NOMO-1 treated with DMSO at 0.1 percent for 48 hours (cell line): ENCODE results near the gene ST8SIA6.
"Not testable (repeated sequence)": the region's sequence is repeated elsewhere in the genome, so short reads cannot be mapped to it uniquely, and the experiment has no call there.

ENCODE experiments used
- DNase-seq: peaks from one replicate; lab custom pipeline; 2025; ENCODE audit not compliant: unreplicated experiment; lab: John Stamatoyannopoulos, UW

Gene ST8SIA6

DNA sequence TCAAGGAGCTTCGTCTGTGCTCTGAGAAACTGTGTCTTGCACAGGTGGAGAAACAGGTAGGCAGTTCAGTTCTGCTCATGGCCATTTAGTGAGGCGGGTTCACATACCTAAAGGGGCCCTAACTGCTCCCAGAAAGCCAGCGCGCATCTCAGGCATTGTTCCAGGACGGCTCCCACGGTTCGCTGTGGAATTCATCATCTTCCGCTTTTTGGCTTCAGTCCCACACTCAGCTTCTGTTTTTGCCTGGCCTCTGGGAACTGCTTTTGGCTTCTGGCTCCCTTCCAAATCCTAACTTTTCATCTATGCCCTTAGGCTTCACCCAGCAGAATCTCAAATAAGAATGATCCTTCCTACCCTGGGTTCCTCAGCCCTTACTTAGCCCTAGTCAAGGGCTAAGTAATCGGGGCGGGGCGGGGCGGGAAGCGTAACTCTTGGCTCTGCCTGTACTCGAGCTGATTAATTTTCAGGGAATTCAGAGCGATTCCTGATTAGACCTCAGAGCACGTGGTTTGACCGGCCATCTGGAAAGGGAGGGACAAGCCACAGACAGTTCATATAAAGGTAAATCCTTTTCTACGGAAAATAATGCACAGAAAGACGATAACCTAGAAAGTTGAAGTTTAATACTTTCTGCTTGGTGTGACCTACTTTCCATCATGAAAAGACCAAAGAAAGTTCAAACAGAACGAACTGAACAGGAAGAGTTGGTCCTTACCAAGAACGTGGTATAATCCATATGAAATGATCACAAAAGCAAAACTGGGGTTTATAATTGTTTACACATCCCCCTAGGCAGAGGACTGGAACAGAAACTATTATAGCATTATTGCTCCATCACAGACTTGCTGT, 105.7 kb downstream of the ST8SIA6 start:
- no peak for DNase-seq

DNA sequence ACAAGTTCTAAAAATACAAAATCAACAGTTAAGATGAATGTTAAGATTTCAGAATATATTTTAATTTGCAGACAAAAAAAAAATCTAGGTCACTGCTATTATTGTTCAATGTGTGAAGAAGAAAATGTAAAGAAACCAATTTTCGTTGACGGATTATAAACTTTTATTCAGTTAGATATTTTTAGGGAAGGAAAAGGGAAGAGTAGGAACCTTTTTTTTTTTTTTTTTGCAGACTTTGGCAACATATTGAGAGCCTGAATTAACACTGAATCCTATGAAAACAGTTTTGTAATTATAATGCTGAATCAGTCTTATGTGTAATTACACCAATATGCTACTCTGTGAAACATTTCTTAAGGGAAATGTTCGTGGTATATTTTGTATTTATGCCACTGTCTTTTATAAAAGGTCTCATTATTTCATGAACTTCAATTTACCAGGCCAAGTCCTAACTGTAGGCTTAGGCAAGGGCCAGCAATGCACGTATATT, 106.3 kb downstream of the ST8SIA6 start:
- DNase-seq, result no peak

DNA sequence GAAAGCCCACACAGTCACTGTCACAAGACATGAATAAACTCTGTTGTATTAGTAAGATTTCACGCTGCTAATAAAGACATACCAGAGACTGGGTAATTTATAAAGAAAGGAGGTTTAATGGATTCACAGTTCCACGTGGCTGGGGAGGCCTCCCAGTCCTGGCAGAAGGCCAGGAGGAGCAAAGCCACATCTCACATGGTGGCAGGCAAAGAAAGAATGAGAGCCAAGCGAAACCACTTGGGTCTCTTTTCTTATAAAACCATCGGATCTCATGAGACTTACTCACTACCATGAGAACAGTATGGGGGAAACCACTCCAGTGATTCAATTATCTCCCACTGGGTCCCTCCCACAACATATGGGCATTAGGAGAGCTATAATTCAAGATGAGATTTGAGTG, 110.2 kb downstream of the ST8SIA6 start:
- no peak for DNase-seq

DNA sequence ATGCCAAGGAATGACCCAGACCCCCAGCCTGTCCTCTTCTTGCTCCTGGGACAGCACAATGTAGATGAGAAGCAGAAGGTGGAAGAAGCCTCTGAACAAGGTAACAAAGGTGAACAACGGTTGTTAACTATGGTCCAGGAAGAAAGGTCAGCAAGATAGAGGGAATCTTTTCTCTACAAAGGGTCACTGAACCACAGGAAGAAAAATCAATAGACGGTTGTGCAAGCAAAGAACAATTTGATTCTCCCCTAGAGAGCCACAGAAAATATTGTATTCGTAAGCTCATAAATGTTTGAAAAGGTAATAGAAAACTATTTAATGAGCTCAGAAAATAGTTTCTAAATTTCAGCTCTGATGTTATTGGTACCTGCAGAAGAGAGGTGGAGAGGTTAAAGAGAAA, 111.3 kb downstream of the ST8SIA6 start:
- DNase-seq, result no peak

DNA sequence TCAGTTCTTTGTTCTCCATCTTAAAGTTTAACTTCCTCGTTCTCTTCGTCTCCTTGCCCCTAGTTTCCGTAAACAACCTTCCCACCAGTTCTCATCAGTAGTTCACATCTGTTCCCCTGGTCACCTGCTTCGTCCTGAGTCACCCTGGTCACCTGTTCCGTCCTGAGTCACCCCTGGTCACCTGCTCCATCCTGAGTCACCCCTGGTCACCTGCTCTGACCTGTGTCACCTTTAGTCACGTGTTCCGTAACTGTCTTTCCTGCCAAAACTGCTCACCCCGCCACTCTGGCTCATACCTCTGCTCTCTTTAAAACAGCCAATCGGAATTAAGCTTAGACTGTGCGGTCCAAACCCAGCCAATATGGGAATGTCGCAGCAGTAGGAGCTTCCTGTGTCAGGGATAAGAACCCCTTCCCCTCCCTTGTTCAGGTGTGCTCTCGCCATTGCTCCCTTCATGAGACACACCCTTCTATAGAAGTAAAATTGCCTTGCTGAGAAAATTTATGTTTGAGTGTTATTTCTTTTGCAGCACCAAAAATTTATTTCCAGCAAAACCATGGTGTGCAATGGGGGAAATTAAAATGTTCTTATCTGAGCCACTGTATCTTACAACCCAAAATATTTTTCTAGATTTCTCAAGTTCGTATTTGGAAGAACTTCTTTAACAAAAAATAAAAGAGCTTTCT, 114.1 kb downstream of the ST8SIA6 start:
- no peak for DNase-seq

DNA sequence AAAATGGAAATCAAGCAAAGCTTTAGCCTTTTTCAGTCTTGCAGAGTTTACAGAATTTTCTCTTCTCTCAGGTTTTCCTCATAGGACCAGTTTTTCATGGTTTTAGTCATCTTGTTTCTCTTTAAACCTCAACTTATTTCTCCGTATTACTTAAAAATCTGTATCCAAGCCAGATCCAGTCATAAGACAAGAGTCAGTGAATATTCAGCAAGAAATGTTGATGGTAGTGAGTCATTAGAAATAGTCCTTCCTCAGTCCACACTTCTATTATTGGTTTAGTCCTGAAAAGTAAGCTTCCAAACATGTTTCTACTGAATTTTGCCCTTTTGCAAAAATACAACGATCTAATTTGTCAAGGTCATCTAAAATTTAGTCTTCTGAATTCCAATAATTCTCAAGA, 119.3 kb downstream of the ST8SIA6 start:
- DNase-seq, result no peak

DNA sequence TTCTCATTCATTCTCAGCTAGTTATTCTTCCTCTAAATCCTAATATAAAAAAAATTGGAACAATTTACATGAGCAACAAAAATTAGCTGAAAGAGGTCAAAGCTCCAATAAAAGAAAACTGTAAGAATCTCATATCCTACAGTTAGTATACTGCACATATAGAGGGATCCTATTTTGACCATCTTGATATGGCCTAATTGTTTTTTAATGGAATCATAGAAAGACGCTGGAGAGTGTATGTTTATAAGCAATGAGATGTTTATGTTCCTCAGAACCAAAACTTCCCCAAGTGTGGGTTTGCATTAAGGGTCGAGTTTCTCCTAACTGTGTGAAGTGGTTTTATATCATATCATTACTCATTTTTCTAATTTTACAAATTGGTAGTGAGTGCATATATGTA, 123.9 kb downstream of the ST8SIA6 start:
- no peak for DNase-seq

DNA sequence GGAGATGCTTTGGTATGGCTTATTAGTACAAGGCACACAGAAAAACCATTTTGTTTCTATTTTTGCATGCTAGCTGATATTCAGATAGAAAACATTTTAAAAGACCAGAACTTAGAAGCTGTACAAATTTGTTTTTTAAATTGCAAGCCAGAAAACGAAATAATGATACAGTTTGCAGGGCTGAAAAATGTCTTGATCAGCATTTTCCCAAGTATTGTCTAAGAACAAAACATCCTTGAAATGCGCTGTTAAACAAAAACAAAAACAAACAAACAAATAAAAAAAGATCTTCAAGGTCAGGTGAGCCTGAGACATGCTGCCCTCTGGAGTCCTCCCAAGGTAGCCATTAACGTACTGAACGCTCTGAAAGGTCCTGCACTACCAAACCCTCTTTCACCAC, 128.0 kb downstream of the ST8SIA6 start:
- DNase-seq, result no peak

DNA sequence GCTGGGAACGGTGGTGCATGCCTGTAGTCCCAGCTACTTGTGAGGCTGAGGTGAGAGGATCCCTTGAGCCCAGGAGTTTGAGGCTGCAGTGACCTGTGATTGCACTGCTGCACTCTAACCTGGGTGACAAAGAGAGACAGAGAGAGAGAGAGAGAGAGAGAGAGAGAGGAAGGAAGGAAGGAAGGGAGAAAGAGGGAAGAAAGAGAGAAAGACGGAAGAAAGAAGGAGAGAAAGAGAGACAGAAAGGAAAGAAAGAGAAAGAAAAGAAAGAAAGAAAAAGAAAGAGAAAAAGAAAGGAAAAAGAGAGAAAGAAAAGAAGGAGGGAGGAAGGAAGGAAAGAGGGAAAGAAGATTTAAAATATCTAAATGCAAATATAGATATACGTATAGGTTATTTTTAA, 132.4 kb downstream of the ST8SIA6 start:
- DNase-seq, result not testable (repeated sequence)

DNA sequence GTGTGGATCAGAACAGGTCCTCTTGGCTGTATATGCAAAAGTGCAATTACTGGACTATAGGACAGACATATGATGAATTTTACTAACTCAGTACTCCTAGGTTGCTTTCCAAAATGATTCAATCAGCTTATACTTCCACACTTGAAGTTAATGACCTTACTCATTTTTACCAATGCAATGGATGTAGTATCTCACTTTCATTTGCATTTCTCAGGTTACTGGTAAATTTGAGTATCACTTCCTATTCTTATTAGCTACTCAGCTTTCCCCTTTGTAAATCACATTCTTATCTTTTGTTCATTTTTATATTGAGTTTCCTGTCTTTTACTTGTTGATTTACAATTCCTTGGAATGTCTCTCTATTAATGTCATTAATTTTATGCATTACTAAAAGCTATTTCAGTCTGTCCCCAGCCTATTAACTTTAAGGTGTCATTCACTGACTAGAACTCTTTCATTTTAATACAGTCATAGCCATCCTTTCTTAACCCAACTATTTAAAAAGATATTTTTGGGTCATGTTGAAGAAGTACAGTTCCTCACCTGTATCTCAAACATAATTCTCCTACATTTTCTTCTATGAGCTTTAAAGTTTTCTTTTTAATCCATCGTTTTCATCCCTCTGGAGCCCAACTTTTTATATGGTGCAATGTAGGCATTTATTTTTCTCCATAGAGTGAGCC, 137.8 kb downstream of the ST8SIA6 start:
- no peak for DNase-seq

DNA sequence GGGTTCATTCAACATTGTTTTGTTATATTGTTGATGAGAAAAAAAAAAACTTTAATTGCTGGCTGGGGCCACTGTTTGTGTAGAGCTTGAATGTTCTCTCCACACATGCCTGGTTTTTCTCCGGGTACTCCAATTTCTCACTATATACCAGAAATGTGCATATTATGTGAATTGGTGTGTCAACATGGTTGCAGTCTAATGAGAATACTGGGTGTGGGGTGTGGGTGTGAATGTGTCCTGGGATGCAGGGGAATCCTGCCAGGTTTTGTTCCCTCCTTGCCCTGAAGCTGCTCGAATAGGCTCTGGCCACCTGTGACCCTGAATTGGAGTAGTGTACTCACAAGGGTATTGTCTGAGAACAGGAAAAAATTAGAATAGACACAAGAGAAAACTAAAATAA, 145.0 kb downstream of the ST8SIA6 start:
- DNase-seq, result no peak

DNA sequence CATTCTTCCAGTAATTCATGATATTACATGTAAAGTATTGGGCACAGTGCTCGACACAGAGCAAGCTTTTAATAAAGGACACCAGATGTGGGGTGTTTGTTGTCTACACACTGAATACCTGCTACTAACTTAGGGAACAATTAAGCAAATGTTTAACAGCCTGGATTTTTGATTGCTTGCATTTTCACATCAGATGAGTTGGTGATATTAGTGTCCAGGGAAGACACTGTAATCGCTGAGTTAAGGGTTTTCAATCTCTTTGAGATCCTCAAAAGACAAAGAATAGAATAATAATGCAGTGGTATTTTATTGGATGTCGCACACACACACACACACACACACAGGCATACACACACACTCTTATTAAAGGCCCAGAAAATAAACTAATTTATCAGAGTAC, 147.3 kb downstream of the ST8SIA6 start:
- DNase-seq, result no peak

DNA sequence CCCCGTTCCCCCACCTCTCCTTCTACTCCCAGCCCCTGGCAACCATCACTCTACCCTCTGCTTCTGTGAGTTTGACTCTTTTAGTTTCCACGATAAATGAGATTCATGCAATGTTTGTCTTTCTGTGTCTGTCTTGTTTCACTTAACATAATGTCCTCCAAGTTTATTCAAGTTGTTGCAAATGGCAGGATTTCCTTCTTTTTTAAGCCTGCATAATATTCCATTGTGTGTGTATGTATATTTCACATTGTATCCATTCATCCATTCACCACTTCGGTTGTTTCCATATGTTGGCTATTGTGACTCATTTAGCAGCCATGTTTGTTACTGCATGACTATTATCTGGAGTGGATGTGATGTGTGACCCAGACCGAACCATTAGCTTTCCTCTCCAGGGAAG, 162.0 kb downstream of the ST8SIA6 start:
- DNase-seq, result no peak

DNA sequence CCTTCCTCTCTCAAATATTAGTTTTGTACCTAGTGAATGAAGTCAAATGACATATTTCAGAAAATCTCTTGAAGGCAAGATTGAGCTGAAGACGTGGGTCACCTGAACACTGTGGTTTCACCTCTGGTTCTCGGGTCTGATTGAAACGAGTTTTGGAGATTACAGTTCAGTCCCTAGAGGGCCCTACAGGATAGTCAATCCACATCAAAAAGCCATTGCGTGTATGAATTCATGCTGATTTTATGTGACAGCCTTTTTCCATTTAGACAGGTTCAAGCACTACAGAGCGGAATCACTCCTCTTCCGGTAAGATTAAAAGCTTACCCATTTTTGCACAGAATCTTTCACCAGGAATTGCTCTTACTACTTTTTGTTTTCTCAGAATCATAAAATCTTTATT, 164.2 kb downstream of the ST8SIA6 start:
- no peak for DNase-seq

DNA sequence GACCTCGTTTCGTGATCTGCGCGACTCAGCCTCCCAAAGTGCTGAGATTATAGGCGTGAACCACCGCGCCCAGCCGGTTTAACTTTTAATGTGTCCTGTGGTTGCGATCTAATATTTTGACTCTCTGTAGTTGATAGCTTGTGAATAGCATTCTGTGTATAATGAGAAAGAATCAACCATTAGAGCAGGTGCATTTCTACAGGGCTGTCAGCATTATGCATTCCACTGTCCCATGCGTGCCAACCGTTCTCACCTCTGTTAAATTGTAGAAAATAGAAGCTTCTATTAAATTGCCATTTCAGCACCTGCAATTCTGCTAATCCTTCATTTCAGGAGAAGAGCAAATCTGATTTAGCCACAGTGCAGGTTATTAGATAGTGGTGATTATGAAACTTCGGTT, 164.6 kb downstream of the ST8SIA6 start:
- DNase-seq, result no peak

DNA sequence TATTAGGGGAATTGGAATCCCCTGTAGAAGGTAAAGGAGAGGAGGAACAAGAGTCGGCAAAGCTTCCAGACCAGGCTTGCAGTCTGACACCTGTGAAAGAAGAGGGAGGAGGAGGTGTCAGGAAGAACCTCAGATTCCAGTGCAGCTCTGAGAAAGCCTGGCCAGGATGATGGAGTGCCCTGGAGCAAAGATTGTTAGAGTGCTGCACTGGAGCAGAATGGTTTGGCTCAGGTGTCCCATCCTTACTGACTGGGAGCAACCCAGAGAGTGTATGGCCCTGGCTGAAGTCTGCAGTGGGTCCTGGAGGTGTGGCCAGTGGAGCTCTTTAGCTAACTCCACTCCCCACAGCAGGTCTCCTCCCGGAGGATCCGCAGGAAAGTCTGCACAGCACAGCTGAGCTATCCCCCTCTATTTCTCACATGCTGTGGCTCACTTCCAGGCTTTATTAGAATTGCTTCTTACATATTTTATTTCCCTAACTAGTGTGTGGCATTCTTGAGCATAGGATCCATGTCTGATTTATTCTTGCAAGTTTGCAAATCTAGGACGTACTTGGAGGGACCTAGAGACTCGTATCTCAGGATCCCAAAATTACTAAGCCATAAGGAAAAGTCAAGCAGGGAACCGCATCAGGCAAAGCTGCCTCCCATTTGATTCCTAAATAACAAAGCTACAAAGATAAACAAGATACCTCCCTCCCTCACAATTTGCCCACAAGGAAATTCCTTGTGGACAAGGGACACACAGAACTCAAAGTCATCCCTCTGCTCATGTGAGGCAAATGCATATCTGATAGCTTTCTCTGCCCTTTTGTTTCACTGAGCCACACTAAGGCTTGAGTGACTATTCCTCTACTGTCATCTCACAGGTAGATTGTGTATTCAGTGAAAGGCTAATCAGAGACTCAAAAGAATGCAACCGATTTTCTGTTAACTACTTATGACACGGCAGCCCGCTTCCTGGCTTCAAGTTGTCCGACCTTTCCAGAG, 167.5 kb downstream of the ST8SIA6 start:
- DNase-seq, result no peak

DNA sequence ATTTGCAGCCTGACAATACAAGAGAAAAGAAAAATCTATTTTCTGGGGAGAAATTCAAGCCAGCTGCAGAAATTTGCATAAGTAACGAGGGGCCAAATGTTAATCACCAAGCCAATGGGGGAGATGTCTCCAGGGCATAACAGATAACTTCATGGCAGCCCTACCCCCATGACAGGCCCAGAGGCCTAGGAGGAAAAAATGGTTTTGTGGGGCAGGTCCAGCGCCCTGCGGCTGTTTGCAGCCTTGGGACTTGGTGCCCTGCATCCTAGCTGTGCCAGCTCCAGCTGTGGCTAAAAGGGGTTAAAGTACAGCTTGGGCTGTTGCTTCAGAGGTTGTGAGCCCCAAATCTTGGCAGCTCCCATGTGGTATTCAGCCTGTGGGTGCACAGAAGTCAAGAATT, 172.1 kb downstream of the ST8SIA6 start:
- DNase-seq, result no peak

DNA sequence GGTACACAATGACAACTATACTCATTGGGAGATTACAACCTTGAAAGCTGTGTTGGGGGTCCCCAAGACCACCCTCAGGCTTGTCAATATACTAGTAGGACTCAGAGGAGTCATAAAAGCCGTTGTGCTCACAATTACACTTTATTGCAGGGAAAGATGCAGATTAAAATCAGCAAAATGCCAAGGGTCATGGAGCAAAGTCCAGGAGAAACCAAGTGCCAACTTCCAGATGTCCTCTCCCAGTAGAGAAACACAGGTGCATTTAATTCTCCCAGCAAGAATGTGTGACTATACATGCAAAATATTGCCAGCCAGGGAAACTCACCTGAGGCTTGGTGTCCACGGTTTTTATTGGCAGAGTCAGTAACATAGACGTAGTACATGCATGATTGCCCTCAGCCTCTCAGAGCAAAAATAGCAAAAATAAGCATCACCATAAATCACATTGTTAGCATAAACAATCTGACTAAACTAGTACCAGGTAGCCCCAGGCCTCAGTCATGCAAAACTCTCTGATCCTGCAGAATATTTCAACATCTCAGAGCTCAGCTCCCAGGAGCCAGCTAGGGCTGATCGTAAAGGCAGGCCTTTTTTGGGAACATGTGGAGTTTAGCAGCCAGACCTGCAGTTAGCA, 175.7 kb downstream of the ST8SIA6 start:
- DNase-seq, result no peak

DNA sequence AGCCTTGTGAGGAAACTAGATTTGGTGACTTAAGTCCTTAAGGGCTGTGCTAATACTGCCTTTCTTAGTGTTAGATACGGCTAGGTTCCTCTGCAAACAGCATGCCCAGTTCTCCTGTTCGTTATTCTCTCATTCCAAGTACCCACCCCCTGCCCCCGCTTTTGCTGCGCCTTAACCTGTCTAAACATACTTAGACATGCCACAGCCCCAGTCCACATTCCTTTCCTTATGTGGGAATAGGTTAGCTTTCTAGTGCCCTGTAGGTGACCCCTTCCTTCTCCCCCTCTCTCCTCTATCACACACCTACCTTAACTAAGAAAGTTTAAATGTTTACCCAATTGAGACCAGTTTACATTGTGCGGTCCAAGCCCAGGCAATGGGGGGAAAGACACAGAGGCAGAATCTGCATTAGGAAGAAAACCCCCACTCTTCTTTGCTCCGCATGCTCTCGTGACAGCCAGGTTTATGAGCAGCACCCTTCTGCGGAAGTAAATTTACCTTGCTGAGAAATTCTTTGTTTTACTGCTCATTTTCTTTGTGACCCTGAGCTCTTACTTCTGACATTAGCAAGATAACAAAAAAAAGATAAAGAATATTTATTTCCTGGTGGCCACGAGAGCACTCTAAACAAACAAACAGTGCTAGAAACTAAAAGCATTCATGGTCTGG, 177.5 kb downstream of the ST8SIA6 start:
- no peak for DNase-seq

DNA sequence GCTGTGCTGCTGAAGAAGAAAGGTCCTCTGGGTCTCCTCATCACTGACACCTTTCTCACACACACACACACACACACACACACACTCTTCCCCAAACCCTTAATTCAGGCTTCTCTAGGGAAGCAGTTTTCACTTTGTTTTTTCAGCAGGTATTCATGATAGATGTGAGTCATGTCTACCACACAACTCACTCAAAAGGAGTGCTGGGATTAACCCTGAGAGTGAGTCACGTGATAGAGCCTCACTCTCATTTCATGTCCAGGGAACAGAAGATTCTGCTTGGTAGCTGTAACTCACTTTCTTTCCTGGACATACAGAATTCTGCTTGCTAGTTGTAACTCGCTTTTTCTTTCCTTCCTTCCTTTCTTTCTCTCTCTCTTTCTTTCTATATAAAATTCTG, 181.0 kb downstream of the ST8SIA6 start:
- DNase-seq, result no peak
